Measurements from ENCODE around the gene DESI1.

The DESI1 gene

DNA sequence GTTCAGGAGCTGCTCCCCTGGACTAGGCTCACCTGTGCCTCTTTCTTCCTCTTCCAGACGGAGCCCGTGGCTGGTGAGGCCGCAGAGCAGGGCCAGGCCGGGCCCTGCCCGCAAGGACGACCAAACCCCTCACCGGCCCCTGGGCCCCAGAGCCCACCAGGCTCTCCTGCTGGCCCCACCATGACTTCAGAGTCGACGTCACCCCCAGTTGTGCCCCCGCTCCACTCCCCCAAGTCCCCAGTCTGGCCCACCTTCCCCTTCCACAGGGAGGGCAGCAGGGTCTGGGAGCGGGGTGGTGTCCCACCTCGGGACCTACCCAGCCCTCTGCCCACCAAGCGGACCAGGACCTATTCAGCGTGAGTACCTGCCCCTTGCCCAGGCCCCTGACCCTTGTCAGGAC is 49.1 kb downstream of the DESI1 start:
- no peaks in the 10 kb centered on the region for H3K4me1 ChIP-seq
- TF ChIP-seq, protein P1, sequence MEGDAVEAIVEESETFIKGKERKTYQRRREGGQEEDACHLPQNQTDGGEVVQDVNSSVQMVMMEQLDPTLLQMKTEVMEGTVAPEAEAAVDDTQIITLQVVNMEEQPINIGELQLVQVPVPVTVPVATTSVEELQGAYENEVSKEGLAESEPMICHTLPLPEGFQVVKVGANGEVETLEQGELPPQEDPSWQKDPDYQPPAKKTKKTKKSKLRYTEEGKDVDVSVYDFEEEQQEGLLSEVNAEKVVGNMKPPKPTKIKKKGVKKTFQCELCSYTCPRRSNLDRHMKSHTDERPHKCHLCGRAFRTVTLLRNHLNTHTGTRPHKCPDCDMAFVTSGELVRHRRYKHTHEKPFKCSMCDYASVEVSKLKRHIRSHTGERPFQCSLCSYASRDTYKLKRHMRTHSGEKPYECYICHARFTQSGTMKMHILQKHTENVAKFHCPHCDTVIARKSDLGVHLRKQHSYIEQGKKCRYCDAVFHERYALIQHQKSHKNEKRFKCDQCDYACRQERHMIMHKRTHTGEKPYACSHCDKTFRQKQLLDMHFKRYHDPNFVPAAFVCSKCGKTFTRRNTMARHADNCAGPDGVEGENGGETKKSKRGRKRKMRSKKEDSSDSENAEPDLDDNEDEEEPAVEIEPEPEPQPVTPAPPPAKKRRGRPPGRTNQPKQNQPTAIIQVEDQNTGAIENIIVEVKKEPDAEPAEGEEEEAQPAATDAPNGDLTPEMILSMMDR (IDR thresholded peaks at IDR 0.05): no peak
- H3K9me3 ChIP-seq (ENCODE audit: control insufficient read depth, low read length): no peaks in the 10 kb centered on the region

DNA sequence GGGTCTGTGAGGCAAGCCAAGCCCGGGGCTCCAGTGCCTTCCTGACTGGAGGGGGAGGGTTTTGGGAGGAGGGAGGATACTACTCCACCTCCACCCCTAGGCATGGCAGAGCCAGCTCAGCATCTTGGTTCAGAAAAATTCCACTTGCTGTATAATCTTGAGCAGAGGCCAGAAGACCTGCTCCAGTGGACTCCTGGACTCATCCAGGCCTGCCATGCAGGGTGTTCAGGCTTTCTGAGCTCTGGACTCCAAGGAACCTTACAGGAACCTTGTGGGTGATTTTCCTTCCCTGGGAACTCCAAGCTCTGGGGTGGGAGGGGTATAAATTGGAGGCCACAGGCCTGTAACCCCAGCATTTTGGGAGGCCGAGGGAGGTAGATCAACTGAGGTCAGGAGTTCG is 50.6 kb downstream of the DESI1 start:
- no peaks in the 10 kb centered on the region for H3K36me3 ChIP-seq (ENCODE audit: control insufficient read depth, insufficient read depth, low read length)
- no peaks in the 10 kb centered on the region for H3K9me3 ChIP-seq (ENCODE audit: control insufficient read depth, low read length)
- no peaks in the 10 kb centered on the region for H3K27me3 ChIP-seq (ENCODE audit: control insufficient read depth, insufficient read depth, low read length)
- no peaks in the 10 kb centered on the region for H3K79me2 ChIP-seq
- H3K9ac ChIP-seq: no peak overlapping the region
- TF ChIP-seq, protein P1 (IDR thresholded peaks at IDR 0.05): no peak
- H3K27ac ChIP-seq: no peak overlapping the region
- H3K4me2 ChIP-seq (ENCODE audit: low read length): no peak overlapping the region
- H2AFZ ChIP-seq: no peak overlapping the region
- no peaks in the 10 kb centered on the region for H3K4me1 ChIP-seq
- no peak overlapping the region for H3K4me3 ChIP-seq (ENCODE audit: low read depth, low read length)

More for the DNA sequence above, 49.1 kb downstream of the DESI1 start:
- Histone ChIP-seq H3K27ac (no peak overlapping the region), H3K79me2 (no peaks in the 10 kb centered on the region), H3K4me2 (ENCODE audit: low read length) (no peak overlapping the region), H3K27me3 (ENCODE audit: control insufficient read depth, insufficient read depth, low read length) (no peaks in the 10 kb centered on the region), H3K36me3 (ENCODE audit: control insufficient read depth, insufficient read depth, low read length) (no peaks in the 10 kb centered on the region), H3K9ac (no peak overlapping the region), H2AFZ (no peak overlapping the region), H3K4me3 (ENCODE audit: low read depth, low read length) (no peak overlapping the region)

DNA sequence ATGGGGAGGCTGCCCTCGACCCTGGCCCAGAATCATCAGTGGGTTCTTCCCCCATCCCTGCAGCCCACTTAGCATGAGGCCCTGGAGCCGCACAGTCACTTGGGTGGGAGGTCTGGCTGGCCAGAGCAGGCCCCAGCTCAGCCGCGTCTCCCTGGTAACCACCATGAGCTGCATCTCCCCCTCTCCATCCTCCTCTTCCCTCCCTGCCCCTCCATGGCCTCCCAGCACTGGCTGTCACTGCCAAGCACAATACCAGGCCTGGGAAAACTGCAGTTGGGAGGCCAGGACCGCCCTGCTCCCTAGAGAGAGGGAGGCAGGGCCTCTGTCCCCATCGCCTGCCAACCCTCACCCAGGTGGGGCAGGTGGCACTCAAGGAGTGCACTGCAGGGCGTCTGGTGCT is 52.0 kb downstream of the DESI1 start:
- no peak overlapping the region for H3K4me3 ChIP-seq (ENCODE audit: low read depth, low read length)
- no peak overlapping the region for H2AFZ ChIP-seq
- H3K27me3 ChIP-seq (ENCODE audit: control insufficient read depth, insufficient read depth, low read length): no peaks in the 10 kb centered on the region
- H3K4me1 ChIP-seq: no peaks in the 10 kb centered on the region
- H3K36me3 ChIP-seq (ENCODE audit: control insufficient read depth, insufficient read depth, low read length): no peaks in the 10 kb centered on the region
- no peak overlapping the region for H3K27ac ChIP-seq
- no peaks in the 10 kb centered on the region for H3K79me2 ChIP-seq
- H3K9ac ChIP-seq: no peak overlapping the region
- no peak overlapping the region for H3K4me2 ChIP-seq (ENCODE audit: low read length)
- no peaks in the 10 kb centered on the region for H3K9me3 ChIP-seq (ENCODE audit: control insufficient read depth, low read length)
- TF ChIP-seq, protein P1 (IDR thresholded peaks at IDR 0.05): no peak

DNA sequence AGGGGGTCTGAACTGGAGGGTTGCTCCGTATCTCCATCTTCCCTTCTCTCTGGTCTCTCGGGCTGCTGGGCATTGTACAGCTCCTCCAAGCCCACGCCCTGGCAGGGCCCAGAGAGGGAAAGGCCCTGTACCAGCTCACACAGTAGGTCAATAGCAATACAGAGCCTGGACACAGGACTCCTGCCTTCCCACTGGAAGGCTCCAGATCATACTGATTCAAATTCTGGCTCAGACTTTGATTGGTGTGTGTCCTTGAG is 53.4 kb downstream of the DESI1 start:
- H3K9me3 ChIP-seq (ENCODE audit: control insufficient read depth, low read length): no peaks in the 10 kb centered on the region
- no peak overlapping the region for H3K4me2 ChIP-seq (ENCODE audit: low read length)
- H3K4me1 ChIP-seq: no peaks in the 10 kb centered on the region
- TF ChIP-seq, protein P1 (IDR thresholded peaks at IDR 0.05): no peak
- no peaks in the 10 kb centered on the region for H3K27me3 ChIP-seq (ENCODE audit: control insufficient read depth, insufficient read depth, low read length)
- H3K36me3 ChIP-seq (ENCODE audit: control insufficient read depth, insufficient read depth, low read length): no peaks in the 10 kb centered on the region
- no peak overlapping the region for H3K27ac ChIP-seq
- H2AFZ ChIP-seq: no peak overlapping the region
- no peak overlapping the region for H3K9ac ChIP-seq
- no peak overlapping the region for H3K4me3 ChIP-seq (ENCODE audit: low read depth, low read length)
- H3K79me2 ChIP-seq: no peaks in the 10 kb centered on the region

DNA sequence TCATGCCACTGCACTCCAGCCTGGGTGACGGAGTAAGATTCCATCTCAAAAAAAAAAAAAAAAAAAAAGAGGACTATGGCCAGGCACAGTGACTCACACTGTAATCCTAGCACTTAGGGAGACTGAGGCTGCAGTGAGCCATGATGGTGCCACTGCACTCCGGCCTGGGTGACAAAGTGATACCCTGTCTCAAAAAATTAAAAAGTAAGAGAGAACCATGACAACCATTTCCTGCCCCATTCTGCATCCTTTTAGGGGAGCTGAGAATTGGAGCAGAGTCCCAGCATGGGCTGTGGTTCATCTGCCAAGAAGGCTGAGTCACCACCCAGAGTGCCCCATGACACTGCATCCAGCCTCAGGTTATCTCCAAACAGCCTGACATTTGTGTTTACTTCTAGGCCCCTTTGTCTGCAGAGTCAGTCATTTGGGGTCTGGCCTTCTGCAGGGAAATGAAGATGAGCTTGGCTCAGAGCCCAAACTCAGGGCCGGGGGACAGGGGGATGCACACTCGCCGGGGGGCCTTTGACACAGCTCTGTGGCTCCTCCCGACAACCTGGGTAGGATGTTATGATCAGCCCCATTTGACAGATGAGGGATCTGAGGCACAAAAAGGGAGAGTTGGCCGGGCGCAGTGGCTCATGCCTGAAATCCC is 55.3 kb downstream of the DESI1 start:
- H3K27ac ChIP-seq: no peak overlapping the region

More for the DNA sequence above, 55.3 kb downstream of the DESI1 start:
- no peaks in the 10 kb centered on the region for H3K9me3 ChIP-seq (ENCODE audit: control insufficient read depth, low read length)
- H3K79me2 ChIP-seq: no peaks in the 10 kb centered on the region
- H3K4me2 ChIP-seq (ENCODE audit: low read length): no peak overlapping the region
- TF ChIP-seq, protein P1 (IDR thresholded peaks at IDR 0.05): no peak
- H3K36me3 ChIP-seq (ENCODE audit: control insufficient read depth, insufficient read depth, low read length): no peaks in the 10 kb centered on the region
- H2AFZ ChIP-seq: no peak overlapping the region
- H3K4me1 ChIP-seq: no peaks in the 10 kb centered on the region
- no peaks in the 10 kb centered on the region for H3K27me3 ChIP-seq (ENCODE audit: control insufficient read depth, insufficient read depth, low read length)
- H3K9ac ChIP-seq: no peak overlapping the region
- no peak overlapping the region for H3K4me3 ChIP-seq (ENCODE audit: low read depth, low read length)

Measured in parathyroid adenoma (tissue), 2 donors.